Endothelial cell (in vitro differentiated cells): Measurements from ENCODE around the gene ADD1. TPM values are rescaled to one million over a fixed set of nuclear protein-coding genes. Genes with fewer than 3 reads are reported as not detected.

Source experiments
- DNase-seq: peaks from one replicate; pipeline ENCODE4 v3.0.0; 2021; ENCODE audit warnings: low spot score
- H3K27ac Mint-ChIP-seq: one replicate; pipeline ENCODE4 v1.8.0; 2021; ENCODE audit warnings: mixed read lengths, inconsistent platforms; ENCODE audit not compliant: unreplicated experiment
- H3K27me3 Mint-ChIP-seq: one replicate; pipeline ENCODE4 v1.8.0; 2021; ENCODE audit warnings: mild to moderate bottlenecking, moderate library complexity, mixed read lengths, inconsistent platforms; ENCODE audit not compliant: unreplicated experiment
- H3K36me3 Mint-ChIP-seq: one replicate; pipeline ENCODE4 v1.8.0; 2021; ENCODE audit warnings: mild to moderate bottlenecking, low read depth, mixed read lengths, inconsistent platforms; ENCODE audit not compliant: unreplicated experiment
- H3K4me1 Mint-ChIP-seq: one replicate; pipeline ENCODE4 v1.8.0; 2021; ENCODE audit warnings: mild to moderate bottlenecking, mixed read lengths, inconsistent platforms; ENCODE audit not compliant: unreplicated experiment
- H3K4me3 Mint-ChIP-seq: one replicate; pipeline ENCODE4 v1.8.0; 2021; ENCODE audit warnings: mild to moderate bottlenecking, mixed read lengths, inconsistent platforms; ENCODE audit not compliant: unreplicated experiment
- H3K9me3 Mint-ChIP-seq: one replicate; pipeline ENCODE4 v1.8.0; 2021; ENCODE audit warnings: mixed read lengths, inconsistent platforms; ENCODE audit not compliant: unreplicated experiment
- CTCF ChIP-seq: fragments of 200-600 bp; sonication (generic); IDR thresholded peaks from one replicate; pipeline ENCODE4 v1.5.0; 2021; ENCODE audit warnings: antibody characterized with exemption; ENCODE audit not compliant: unreplicated experiment
- total RNA-seq: library from RNA; stranded (reverse); fragmentation: NEBNext Ultra II Directional; extraction: Animal tissue kit (Norgen Biotek cat#: 25700); gene quantifications from one replicate; pipeline ENCODE4 v1.2.1, GENCODE V29; 2021; ENCODE audit not compliant: unreplicated experiment

Gene ADD1
- total RNA-seq, 1 donor from 2014 or later, result 337 TPM

GRCh38 chr4:2860391-2861348 lies 17.0 kb downstream of the ADD1 start:
- Mint-ChIP-seq H3K36me3 (no peaks in the 10 kb centered on the region), H3K4me1 (peaks cover 56% of the 10 kb centered on the region), H3K27ac (peak overlapping the region; percentile 91), H3K4me3 (no peak overlapping the region), H3K9me3 (no peaks in the 10 kb centered on the region), H3K27me3 (peaks cover 2% of the 10 kb centered on the region)
- no peak for TF ChIP-seq CTCF
- no peak for DNase-seq

DNA sequence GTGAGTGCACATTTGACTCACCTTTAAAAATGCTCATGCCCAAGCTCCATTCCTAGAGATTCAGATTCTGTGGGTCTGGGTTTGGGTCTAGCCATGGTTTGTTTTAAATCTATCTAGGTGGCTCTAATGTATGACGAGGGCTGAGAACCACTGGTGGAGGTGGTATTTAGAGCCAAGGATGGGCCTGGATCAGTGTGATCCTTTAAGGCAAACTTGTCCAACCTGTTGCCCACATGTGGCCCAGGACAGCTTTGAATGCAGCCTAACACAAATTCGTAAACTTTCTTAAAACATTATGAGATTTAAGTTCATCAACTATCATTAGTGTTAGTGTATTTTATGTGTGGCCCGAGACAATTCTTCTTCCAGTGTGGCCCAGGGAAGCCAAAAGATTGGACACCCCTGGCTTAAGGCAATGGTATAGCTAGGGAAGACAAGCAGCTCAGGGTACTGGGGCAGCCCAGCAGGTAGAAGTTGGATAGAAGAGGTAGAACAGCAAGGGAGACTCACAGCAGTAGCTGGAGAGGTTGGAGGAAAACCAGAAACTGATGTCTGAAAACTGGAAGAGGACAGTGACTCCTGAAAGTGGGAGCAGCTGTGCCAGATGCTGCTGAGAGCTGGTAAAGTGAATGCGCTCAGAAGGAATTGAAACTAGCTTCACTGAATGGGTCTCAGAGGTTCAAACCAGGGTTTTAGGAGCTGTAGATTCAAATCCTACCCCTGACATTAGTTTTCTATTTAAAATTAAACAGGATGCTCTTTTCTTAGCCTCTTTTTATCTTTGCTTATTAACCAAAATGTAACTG lies 18.2 kb downstream of the ADD1 start:
- Mint-ChIP-seq H3K4me3 (peak overlapping the region; percentile 62), H3K9me3 (no peaks in the 10 kb centered on the region), H3K4me1 (peaks cover 67% of the 10 kb centered on the region), H3K27me3 (peaks cover 2% of the 10 kb centered on the region), H3K36me3 (no peaks in the 10 kb centered on the region), H3K27ac (peak overlapping the region; percentile 91)
- no peak for TF ChIP-seq CTCF
- no peak for DNase-seq

GRCh38 chr4:2862528-2862927 lies 18.9 kb downstream of the ADD1 start:
- H3K9me3 Mint-ChIP-seq, result no peaks in the 10 kb centered on the region
- peak overlapping the region; percentile 18 for H3K4me3 Mint-ChIP-seq
- no peak for DNase-seq
- no peaks in the 10 kb centered on the region for H3K36me3 Mint-ChIP-seq
- no peak for TF ChIP-seq CTCF
- peaks cover 2% of the 10 kb centered on the region for H3K27me3 Mint-ChIP-seq
- no peak overlapping the region for H3K27ac Mint-ChIP-seq
- peaks cover 74% of the 10 kb centered on the region for H3K4me1 Mint-ChIP-seq

- Mint-ChIP-seq H3K4me3 (no peak overlapping the region), H3K27ac (peak overlapping the region; percentile 26), H3K27me3 (peaks cover 2% of the 10 kb centered on the region), H3K9me3 (no peaks in the 10 kb centered on the region), H3K36me3 (no peaks in the 10 kb centered on the region), H3K4me1 (peaks cover 79% of the 10 kb centered on the region)
- DNase-seq, result no peak
- no peak for TF ChIP-seq CTCF
Observed at GRCh38 chr4:2863649-2864048, 20.0 kb downstream of the ADD1 start.
